Measurements from ENCODE around the gene PTPRM. TPM values are rescaled to one million over a fixed set of nuclear protein-coding genes. Genes with fewer than 3 reads are reported as not detected.
"Not testable (repeated sequence)": the region's sequence is repeated elsewhere in the genome, so short reads cannot be mapped to it uniquely, and the experiment has no call there.

PTPRM gene
- total RNA-seq, 4 donors from 2014 or later: 62.7 to 94.0 (median 76.0) TPM

DNA sequence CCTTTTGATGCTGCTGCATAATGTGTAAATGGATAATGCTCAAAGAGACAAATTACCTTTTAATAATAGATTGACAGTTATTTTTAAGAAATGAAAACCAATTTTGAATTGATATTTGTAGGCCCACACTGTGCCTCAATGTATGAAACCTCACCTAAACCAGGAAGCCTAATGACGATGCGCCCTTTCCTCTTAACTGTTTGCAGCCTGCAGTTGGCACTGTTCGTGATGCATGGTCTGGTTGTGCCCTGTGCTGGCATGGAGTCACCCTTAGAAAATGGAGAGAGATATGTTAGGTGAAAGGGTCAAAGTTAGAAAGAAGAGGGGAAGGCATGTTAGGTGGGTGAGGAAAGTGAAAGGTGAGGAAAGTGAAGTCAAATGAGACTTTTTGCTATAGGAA, 390.2 kb downstream of the PTPRM start:
- Histone ChIP-seq H3K4me3 (no peak overlapping the region), H3K27me3 (no peaks in the 10 kb centered on the region), H3K36me3 (peaks cover 0 to 5% (median 0%) of the 10 kb centered on the region in 4 donors), H3K9me3 (no peaks in the 10 kb centered on the region), H3K27ac (replicated peaks in 1 of 4) (no peak overlapping the region), H3K4me1 (peaks cover 14 to 24% (median 22%) of the 10 kb centered on the region in 4 donors)
- intact Hi-C loops (cut with DNase I): no loop called here
- WGBS: 98% methylated on average over 3 of the region's 3 CpGs
- DNase-seq (ENCODE audit: extremely low spot score): no peak
- no peak for TF ChIP-seq POLR2AphosphoS5 (IDR thresholded peaks at IDR 0.05)
- TF ChIP-seq POLR2A (IDR thresholded peaks at IDR 0.05; ENCODE audit: low read depth): no peak

- intact Hi-C loops (cut with DNase I): no loop called here
- Histone ChIP-seq H3K4me3 (no peak overlapping the region), H3K36me3 (peaks cover 0 to 5% (median 0%) of the 10 kb centered on the region in 4 donors), H3K9me3 (no peaks in the 10 kb centered on the region), H3K27me3 (no peaks in the 10 kb centered on the region), H3K27ac (replicated peaks in 1 of 4) (no peak overlapping the region), H3K4me1 (peaks cover 22 to 24% (median 24%) of the 10 kb centered on the region in 4 donors)
- no peak for DNase-seq (ENCODE audit: extremely low spot score)
- 65% methylated on average over 4 of the region's 4 CpGs for WGBS
- TF ChIP-seq POLR2A (IDR thresholded peaks at IDR 0.05; ENCODE audit: low read depth): no peak
- TF ChIP-seq POLR2AphosphoS5 (IDR thresholded peaks at IDR 0.05): no peak
- TF ChIP-seq EP300 (IDR thresholded peaks at IDR 0.05): no peak
- TF ChIP-seq, protein P1, sequence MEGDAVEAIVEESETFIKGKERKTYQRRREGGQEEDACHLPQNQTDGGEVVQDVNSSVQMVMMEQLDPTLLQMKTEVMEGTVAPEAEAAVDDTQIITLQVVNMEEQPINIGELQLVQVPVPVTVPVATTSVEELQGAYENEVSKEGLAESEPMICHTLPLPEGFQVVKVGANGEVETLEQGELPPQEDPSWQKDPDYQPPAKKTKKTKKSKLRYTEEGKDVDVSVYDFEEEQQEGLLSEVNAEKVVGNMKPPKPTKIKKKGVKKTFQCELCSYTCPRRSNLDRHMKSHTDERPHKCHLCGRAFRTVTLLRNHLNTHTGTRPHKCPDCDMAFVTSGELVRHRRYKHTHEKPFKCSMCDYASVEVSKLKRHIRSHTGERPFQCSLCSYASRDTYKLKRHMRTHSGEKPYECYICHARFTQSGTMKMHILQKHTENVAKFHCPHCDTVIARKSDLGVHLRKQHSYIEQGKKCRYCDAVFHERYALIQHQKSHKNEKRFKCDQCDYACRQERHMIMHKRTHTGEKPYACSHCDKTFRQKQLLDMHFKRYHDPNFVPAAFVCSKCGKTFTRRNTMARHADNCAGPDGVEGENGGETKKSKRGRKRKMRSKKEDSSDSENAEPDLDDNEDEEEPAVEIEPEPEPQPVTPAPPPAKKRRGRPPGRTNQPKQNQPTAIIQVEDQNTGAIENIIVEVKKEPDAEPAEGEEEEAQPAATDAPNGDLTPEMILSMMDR (IDR thresholded peaks at IDR 0.05): no peak
Observed at GRCh38 chr18:7958081-7958896, 391.2 kb downstream of the PTPRM start.

- WGBS: 100% methylated on average over 1 of the region's 1 CpG
- TF ChIP-seq POLR2A (IDR thresholded peaks at IDR 0.05; ENCODE audit: low read depth): no peak
- TF ChIP-seq EP300 (IDR thresholded peaks at IDR 0.05): no peak
- TF ChIP-seq, protein P1 (IDR thresholded peaks at IDR 0.05): no peak
- no peak for TF ChIP-seq POLR2AphosphoS5 (IDR thresholded peaks at IDR 0.05)
- Histone ChIP-seq H3K27ac (replicated peaks in 1 of 4) (no peak overlapping the region), H3K9me3 (no peaks in the 10 kb centered on the region), H3K36me3 (peaks cover 0 to 5% (median 0%) of the 10 kb centered on the region in 4 donors), H3K4me1 (peaks cover 22 to 29% (median 25%) of the 10 kb centered on the region in 4 donors), H3K27me3 (no peaks in the 10 kb centered on the region), H3K4me3 (no peak overlapping the region)
- no peak for DNase-seq (ENCODE audit: extremely low spot score)
- intact Hi-C loops (cut with DNase I): no loop called here
Observed at GRCh38 chr18:7958897-7959146, 391.7 kb downstream of the PTPRM start.

GRCh38 chr18:7966682-7967081, 399.6 kb downstream of the PTPRM start:
- no CpG with 5 or more reads among the region's 18 CpGs for WGBS
- intact Hi-C loops (cut with DNase I); DNase-seq (ENCODE audit: extremely low spot score); H3K27me3 ChIP-seq; H3K27ac ChIP-seq (replicated peaks in 1 of 4); H3K4me3 ChIP-seq; H3K36me3 ChIP-seq; H3K9me3 ChIP-seq: not testable (repeated sequence)
- H3K4me1 ChIP-seq: peaks cover 0 to 18% (median 1%) of the 10 kb centered on the region in 4 donors

DNA sequence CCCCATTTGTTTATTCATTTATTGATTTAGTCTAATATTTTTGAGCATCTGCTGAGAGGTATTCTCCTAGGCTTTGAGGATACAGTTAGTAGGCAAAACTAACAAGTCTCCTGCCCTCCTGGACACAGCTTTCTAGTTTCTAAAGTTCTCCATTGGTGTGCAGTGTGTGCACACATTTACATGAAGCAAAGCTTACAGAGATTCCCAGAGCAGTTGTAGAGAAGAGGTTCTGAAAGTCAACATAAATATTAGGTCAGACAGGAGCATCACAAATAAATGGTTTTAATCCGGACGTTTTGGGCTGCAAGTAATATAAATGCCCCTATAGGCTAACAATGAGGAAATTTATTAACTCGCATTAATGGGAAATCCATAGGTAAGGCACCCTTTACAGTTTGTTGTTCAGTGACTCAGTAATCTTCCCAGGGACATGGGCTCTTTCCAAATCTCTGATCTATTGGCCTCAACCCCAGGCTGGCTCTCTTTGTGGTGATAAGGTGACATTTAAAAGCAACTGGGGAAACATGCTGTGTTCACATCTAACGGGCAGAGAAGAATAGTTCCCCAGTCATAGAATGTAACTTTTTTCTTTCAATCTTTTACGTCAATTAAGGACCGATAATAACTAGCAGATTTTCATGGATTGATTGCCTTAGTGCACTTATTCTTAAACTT, 407.2 kb downstream of the PTPRM start:
- H3K36me3 ChIP-seq: peaks cover 0 to 3% (median 0%) of the 10 kb centered on the region in 4 donors
- no peak overlapping the region for H3K27ac ChIP-seq (replicated peaks in 1 of 4)
- TF ChIP-seq POLR2A (IDR thresholded peaks at IDR 0.05; ENCODE audit: low read depth) (no peak), EP300 (IDR thresholded peaks at IDR 0.05) (no peak), POLR2AphosphoS5 (IDR thresholded peaks at IDR 0.05) (no peak)
- TF ChIP-seq, protein P1 (IDR thresholded peaks at IDR 0.05): no peak
- intact Hi-C loops (cut with DNase I): no loop called here
- H3K4me1 ChIP-seq: peaks cover 0 to 9% (median 0%) of the 10 kb centered on the region in 4 donors
- DNase-seq (ENCODE audit: extremely low spot score): no peak
- WGBS: 88% methylated on average over 6 of the region's 6 CpGs
- no peaks in the 10 kb centered on the region for H3K9me3 ChIP-seq
- no peaks in the 10 kb centered on the region for H3K27me3 ChIP-seq
- no peak overlapping the region for H3K4me3 ChIP-seq

All from esophagus muscularis mucosa (tissue), 4 donors.